SK-N-SH (cell line): Measurements from ENCODE around the gene TAS2R30.

ENCODE experiments used
- FOXJ3 ChIP-seq: sonication (generic); formaldehyde crosslinking; IDR thresholded peaks from 2 replicates; pipeline ENCODE4 v1.5.1; 2020; ENCODE audit warnings: mild to moderate bottlenecking, missing genetic modification reagents
- JUND ChIP-seq: IDR thresholded peaks from 2 replicates; pipeline ENCODE4 v1.4.0; 2012
- MAX ChIP-seq: IDR thresholded peaks from 2 replicates; pipeline ENCODE4 v1.4.0; 2012; ENCODE audit warnings: low read depth
- NFIC ChIP-seq: IDR thresholded peaks from 2 replicates; pipeline ENCODE4 v1.4.0; 2012; ENCODE audit warnings: borderline replicate concordance
- TCF12 ChIP-seq: IDR thresholded peaks from 2 replicates; pipeline ENCODE4 v1.4.0; 2012
- ZBTB33 ChIP-seq: IDR thresholded peaks from 2 replicates; pipeline ENCODE4 v1.4.0; 2012; ENCODE audit warnings: low read depth, borderline replicate concordance
- TF ChIP-seq, protein P1 (sequence below): fragments of 200-600 bp; sonication (generic); IDR thresholded peaks from 2 replicates; pipeline ENCODE4 v1.6.1; 2017; ENCODE audit warnings: antibody characterized with exemption, mild to moderate bottlenecking, moderate library complexity

- TF ChIP-seq, protein P1, sequence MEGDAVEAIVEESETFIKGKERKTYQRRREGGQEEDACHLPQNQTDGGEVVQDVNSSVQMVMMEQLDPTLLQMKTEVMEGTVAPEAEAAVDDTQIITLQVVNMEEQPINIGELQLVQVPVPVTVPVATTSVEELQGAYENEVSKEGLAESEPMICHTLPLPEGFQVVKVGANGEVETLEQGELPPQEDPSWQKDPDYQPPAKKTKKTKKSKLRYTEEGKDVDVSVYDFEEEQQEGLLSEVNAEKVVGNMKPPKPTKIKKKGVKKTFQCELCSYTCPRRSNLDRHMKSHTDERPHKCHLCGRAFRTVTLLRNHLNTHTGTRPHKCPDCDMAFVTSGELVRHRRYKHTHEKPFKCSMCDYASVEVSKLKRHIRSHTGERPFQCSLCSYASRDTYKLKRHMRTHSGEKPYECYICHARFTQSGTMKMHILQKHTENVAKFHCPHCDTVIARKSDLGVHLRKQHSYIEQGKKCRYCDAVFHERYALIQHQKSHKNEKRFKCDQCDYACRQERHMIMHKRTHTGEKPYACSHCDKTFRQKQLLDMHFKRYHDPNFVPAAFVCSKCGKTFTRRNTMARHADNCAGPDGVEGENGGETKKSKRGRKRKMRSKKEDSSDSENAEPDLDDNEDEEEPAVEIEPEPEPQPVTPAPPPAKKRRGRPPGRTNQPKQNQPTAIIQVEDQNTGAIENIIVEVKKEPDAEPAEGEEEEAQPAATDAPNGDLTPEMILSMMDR = no peak
- TF ChIP-seq TCF12 (no peak), ZBTB33 (no peak), FOXJ3 (CRISPR knock-in tag) (no peak), JUND (no peak), NFIC (no peak), MAX (no peak)
Observed at GRCh38 chr12:11105546-11105945, 28.9 kb downstream of the TAS2R30 start.
